ENCODE results near the gene CHAC2. TPM values are rescaled to one million over a fixed set of nuclear protein-coding genes. Genes with fewer than 3 reads are reported as not detected.

The CHAC2 gene
- total and polyA plus RNA-seq, 9 of the 15 experiments (the other 6 are each of a cell fraction or from before 2014, with no cell fraction given) = 9.8 to 35.6 (median 18.2) TPM

- TF ChIP-seq ZNF699 (CRISPR knock-in tag; IDR thresholded peaks at IDR 0.05; ENCODE audit: insufficient replicate concordance) (no peak), SAFB2 (IDR thresholded peaks at IDR 0.05; ENCODE audit: borderline replicate concordance, low read depth, low read length, severe bottlenecking) (no peak), CREBBP (IDR thresholded peaks at IDR 0.05; ENCODE audit: low read depth, low read length) (no peak), MAFF (IDR thresholded peaks at IDR 0.05; ENCODE audit: low read length) (no peak), MTA2 (IDR thresholded peaks at IDR 0.05; ENCODE audit: low read depth) (peak; percentile 66), FOXA1 (IDR thresholded peaks at IDR 0.05; ENCODE audit: borderline replicate concordance) (no peak), NR2F6 (CRISPR knock-in tag; IDR thresholded peaks at IDR 0.05) (no peak), SMAD2 (IDR thresholded peaks at IDR 0.05; ENCODE audit: low read depth, low read length) (no peak), TAF9B (IDR thresholded peaks at IDR 0.05; ENCODE audit: partially characterized antibody) (no peak), POLR2A (conservative IDR thresholded peaks at IDR 0.05) (peak; percentile 90), NUFIP1 (IDR thresholded peaks at IDR 0.05; ENCODE audit: partially characterized antibody) (no peak), ZNF668 (CRISPR knock-in tag; IDR thresholded peaks at IDR 0.05) (no peak)
- TF ChIP-seq, protein P1, sequence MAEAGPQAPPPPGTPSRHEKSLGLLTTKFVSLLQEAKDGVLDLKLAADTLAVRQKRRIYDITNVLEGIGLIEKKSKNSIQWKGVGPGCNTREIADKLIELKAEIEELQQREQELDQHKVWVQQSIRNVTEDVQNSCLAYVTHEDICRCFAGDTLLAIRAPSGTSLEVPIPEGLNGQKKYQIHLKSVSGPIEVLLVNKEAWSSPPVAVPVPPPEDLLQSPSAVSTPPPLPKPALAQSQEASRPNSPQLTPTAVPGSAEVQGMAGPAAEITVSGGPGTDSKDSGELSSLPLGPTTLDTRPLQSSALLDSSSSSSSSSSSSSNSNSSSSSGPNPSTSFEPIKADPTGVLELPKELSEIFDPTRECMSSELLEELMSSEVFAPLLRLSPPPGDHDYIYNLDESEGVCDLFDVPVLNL (CRISPR knock-in tag; IDR thresholded peaks at IDR 0.05; ENCODE audit: low read depth) = no peak
- TF ChIP-seq, protein P2, sequence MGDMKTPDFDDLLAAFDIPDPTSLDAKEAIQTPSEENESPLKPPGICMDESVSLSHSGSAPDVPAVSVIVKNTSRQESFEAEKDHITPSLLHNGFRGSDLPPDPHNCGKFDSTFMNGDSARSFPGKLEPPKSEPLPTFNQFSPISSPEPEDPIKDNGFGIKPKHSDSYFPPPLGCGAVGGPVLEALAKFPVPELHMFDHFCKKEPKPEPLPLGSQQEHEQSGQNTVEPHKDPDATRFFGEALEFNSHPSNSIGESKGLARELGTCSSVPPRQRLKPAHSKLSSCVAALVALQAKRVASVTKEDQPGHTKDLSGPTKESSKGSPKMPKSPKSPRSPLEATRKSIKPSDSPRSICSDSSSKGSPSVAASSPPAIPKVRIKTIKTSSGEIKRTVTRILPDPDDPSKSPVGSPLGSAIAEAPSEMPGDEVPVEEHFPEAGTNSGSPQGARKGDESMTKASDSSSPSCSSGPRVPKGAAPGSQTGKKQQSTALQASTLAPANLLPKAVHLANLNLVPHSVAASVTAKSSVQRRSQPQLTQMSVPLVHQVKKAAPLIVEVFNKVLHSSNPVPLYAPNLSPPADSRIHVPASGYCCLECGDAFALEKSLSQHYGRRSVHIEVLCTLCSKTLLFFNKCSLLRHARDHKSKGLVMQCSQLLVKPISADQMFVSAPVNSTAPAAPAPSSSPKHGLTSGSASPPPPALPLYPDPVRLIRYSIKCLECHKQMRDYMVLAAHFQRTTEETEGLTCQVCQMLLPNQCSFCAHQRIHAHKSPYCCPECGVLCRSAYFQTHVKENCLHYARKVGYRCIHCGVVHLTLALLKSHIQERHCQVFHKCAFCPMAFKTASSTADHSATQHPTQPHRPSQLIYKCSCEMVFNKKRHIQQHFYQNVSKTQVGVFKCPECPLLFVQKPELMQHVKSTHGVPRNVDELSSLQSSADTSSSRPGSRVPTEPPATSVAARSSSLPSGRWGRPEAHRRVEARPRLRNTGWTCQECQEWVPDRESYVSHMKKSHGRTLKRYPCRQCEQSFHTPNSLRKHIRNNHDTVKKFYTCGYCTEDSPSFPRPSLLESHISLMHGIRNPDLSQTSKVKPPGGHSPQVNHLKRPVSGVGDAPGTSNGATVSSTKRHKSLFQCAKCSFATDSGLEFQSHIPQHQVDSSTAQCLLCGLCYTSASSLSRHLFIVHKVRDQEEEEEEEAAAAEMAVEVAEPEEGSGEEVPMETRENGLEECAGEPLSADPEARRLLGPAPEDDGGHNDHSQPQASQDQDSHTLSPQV (IDR thresholded peaks at IDR 0.05) = no peak
- TF ChIP-seq, protein P3, sequence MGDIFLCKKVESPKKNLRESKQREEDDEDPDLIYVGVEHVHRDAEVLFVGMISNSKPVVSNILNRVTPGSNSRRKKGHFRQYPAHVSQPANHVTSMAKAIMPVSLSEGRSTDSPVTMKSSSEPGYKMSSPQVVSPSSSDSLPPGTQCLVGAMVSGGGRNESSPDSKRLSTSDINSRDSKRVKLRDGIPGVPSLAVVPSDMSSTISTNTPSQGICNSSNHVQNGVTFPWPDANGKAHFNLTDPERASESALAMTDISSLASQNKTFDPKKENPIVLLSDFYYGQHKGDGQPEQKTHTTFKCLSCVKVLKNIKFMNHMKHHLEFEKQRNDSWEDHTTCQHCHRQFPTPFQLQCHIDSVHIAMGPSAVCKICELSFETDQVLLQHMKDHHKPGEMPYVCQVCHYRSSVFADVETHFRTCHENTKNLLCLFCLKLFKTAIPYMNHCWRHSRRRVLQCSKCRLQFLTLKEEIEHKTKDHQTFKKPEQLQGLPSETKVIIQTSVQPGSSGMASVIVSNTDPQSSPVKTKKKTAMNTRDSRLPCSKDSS (IDR thresholded peaks at IDR 0.05; ENCODE audit: low read depth, partially characterized antibody) = no peak
- TF ChIP-seq, protein P4, sequence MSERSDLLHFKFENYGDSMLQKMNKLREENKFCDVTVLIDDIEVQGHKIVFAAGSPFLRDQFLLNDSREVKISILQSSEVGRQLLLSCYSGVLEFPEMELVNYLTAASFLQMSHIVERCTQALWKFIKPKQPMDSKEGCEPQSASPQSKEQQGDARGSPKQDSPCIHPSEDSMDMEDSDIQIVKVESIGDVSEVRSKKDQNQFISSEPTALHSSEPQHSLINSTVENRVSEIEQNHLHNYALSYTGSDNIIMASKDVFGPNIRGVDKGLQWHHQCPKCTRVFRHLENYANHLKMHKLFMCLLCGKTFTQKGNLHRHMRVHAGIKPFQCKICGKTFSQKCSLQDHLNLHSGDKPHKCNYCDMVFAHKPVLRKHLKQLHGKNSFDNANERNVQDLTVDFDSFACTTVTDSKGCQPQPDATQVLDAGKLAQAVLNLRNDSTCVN (CRISPR knock-in tag; IDR thresholded peaks at IDR 0.05) = no peak
These were observed 19.4 kb downstream of the CHAC2 start, which contains the start of the genes ASB3 and ERLEC1 (continued) for GRCh38 chr2:53786705-53787613.

Data from K562 (cell line).